ENCODE results near the gene CTNNA3.

CTNNA3 gene

DNA sequence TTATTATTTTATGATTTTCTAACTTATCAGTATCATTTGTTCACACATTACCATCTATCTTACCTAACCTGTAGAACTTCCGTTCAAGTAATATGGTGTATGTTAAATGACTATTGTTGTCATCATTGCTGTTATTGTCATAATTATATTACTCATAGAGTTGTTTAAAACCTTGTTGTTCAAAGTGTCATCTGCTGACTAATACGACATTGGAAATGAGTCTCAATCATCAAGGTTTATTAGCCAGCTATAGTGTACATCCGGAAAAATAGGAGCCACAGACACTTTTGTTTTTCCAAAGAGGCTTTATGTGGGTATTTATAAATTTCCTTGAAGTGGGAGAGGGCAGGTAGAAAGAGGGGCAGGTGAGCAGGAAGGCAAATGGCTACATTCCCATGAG, 1157.1 kb downstream of the CTNNA3 start:
- DNase-seq (ENCODE audit: low read depth) = no peak

DNA sequence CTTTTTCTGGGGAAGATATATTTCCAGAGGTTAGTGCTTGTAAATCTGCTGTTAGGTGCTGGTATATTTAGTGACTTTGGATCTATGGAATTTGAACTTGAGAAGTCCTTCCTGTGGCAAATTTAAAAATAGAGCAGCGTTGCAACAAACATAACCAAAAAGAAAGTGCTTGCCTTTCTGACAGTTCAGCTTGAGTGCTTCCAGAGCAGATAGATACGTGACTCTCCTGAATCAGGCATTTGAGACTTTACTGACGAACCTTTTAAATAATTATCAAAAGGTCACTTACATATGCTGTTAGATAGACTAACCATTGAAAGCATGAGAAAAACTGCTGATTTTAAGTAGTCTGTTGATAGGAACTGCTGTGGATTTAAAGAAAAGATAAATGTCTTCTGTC, 1157.6 kb downstream of the CTNNA3 start:
- DNase-seq (ENCODE audit: low read depth) = no peak

DNA sequence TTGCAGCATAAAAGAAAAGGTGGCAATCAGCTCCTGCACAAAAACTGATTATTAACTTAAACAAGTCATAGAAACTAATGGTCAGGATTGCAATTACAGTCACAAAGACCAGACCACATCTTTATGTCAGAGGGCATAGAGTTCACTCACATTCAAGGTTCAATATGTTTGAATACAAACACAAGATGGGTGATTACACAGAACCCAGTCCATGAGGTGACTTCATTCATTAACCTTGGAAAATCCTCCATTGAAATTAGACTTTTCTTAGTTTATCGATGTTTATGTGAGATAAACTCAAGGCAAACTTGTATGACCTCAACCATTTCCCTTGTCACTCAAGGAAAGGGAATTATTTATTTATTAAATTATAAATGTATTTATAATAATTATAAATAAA, 1158.8 kb downstream of the CTNNA3 start:
- no peak for DNase-seq (ENCODE audit: low read depth)

DNA sequence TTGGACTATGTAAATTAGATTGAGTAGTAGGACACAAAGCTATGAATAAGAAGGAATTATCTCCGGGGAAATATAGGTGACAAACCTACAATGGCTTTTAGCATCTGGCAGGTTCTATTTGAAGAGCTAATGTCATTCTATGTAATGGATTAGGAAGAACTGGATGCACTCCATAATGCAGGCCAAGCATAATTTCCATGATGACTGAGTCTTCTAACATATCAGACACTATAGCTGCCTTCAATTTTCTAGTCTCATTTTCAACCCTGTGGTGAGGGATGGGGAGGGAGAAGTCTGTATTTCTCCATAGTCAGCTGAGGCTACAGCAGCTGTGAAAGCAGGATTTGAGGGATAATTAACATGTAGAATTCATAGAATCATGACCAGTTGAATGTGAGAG, 1160.6 kb downstream of the CTNNA3 start:
- no peak for DNase-seq (ENCODE audit: low read depth)

DNA sequence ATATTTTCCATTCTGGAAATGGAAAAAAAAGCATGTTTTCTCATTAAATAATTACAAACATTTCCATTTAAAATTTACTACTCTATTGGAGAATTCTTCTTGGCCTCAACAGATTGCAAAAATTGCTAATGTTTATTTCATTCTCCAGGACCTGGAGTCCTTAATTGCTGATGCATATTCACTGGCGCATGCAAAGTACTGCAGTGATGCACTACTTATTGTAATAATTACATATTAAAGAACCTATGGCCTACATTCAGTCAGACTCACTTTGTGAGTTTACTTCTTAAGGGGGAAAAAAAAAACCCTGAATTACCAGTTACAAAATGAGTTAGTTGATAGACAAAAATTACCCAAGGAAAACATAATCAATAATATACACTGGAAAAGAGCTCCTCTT, 1161.1 kb downstream of the CTNNA3 start:
- no peak for DNase-seq (ENCODE audit: low read depth)

DNA sequence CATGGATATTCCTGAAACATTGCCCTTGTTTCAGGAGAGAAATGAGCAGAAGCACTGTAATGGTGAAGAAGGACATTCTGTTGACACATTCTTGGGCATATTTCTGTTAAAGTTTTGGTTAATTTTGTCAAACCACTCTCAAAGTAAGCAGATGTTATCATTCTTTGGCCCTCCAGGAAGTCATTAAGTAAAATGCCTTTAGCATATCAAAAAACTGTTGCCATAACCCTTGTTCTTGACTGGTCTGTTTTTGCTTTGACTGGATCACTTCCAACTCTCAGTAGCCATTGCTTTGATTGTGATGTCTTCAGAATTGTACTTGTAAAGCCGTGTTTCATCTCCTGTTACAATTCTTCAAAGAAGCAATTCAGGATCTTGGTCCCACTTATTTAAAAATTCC, 1174.5 kb downstream of the CTNNA3 start:
- peak; percentile 4 for DNase-seq (ENCODE audit: low read depth)

DNA sequence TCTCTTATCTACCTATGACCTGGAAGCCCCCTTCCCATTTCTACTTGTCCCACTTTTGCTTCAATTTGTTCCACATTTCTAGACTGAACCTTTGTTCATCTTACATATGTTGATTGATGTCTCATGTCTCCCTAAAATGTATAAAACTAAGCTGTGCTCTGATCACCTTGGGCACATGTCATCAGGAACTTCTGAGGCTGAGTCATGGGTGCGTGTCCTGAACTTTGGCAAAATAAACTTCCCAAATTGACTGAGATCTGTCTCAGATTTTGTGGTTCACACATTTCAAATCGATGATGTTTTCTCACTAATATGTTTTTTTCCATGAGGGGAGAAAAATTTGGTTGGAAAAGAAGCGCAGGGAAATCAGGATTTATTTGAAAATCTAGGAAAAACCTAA, 1176.4 kb downstream of the CTNNA3 start:
- DNase-seq (ENCODE audit: low read depth) = no peak

DNA sequence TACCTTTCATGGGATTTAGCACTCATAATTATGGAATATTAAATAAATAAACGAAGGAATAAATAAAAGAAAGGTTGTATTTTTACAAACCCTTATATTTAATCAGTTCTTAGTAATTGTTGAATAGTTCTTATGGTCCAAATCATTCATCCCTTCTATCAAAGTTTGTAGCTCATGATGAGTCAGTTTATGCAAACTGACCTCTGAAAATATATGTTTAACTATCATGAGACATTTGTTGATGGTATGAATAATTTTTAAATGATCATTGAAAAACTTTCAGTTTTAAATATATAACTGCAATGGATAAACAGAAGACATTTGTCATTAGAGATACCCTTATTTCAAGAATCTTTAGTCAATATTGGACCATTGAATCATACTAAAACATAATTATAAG, 1181.3 kb downstream of the CTNNA3 start:
- no peak for DNase-seq (ENCODE audit: low read depth)

DNA sequence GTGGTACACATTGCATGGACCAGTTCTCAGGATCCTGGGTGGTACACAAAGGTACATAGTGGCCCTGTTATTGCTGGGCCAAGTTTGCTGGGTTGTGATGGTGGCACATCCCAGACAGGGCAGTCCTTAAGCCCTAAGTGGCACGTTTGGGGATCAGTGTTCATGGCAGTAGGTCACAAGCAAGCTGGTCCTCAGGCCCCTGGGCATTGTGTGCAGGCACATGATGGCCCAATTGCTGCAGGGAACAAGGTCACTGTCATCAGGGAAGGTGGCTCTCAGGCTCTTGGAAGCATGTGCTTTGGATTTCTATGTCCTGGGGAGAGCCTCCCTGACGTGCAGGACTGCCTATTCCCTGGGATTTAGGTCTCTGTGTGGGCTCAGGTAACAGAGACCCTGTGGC, 1182.5 kb downstream of the CTNNA3 start:
- DNase-seq (ENCODE audit: low read depth) = no peak

DNA sequence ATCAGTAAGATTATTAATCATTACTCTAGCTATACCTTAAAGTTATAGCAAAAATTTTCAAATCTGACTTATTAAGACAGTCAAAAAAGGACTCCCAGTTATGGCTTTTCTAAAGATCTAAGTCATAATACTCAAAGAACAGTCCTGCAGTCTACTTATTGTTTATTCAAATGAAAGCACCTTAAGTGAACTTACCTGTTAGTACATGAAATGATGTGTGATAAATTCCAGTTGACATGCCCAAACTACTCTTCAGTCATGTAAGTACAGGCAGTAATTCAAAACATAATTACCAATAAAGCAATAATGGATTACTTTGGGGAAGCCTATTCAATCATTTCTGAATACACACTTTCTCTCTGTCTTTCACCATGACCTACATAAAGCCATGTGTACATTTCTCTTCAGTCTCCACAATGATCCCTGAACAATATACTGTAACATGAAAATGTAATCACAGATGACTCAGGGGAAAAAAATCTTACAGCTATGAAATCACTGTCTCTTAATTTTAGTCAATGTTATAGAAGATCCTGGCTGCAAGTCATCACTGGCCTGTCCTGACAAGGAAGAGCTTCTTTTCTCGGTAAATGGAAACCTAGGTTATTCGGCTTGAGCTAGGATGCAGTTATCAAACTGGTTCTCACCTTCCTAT, 1190.9 kb downstream of the CTNNA3 start:
- peak; percentile 9 for DNase-seq (ENCODE audit: low read depth)

DNA sequence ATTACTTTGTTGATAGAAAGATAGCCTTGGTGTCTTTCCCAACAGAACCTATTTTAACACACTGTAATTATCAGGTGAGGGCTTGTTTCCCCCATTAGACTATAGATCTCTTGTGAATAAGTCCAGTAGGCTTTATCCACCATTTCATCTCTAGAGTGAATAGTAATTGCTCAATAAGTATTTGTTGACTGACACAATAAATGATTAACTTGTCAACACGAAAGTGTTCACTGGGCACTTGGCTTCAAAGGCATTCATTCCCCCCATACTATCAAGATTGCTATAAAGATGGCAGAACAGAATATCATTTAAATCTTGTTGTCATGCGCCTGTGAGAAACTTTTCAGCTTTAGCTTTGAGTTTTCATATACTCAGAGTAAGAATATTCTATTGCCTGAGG, 1194.6 kb downstream of the CTNNA3 start:
- no peak for DNase-seq (ENCODE audit: low read depth)

DNA sequence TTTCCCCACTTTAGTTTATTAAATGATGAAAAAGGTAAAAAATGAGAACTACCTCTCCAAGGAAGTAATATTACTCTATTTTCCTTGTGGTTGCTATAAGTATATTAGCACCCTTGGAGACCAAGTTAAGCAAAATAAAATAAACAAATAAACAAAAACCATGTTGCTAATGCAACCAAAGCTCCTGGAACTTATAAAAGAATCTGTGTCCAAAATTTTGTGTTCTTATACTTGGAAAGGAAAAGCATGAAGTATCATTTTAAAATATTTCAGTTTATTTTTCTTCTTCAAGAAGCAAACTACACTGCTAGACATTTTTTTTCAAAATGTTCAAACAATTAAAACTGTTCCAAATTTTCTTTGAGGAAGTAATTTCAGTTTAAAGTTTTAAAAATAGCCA, 1212.0 kb downstream of the CTNNA3 start:
- DNase-seq (ENCODE audit: low read depth) = no peak

DNA sequence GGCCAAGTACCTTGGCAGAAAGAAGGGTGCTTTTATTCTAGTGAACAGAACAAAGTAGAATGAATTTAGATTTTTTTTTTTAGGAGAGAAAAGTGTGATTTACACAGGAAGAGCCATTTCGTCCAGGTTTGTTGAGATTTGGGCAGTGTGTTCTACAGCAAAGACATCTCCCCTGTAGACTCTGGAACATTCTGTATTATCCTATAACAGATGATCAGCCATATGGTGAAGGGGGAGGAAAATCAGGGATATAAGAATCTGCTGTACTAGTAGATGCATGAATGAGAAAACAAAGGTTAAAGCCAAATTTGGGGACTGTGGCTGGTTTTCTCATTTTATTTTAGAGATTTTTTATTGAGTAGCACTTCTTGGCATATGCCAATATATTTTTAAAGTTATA, 1223.8 kb downstream of the CTNNA3 start:
- DNase-seq (ENCODE audit: low read depth) = no peak

DNA sequence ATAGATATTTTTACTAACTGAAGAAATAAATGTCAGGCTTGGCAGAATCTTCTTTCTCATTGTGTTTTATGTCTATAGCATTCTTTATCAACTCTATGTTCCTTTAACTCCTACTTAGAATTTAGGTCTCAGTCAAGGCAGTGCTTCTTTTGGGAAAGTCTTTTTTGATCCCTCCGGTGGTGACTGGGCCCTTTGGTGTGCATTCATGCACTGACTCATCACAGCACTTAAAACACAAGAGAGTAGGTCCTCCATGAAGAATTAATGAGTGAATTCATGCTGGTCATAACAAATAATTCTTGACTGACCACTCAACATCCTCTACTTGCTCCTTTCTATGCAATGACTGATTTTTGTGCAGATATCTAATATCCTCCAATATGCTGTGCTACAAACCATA, 1229.0 kb downstream of the CTNNA3 start:
- DNase-seq (ENCODE audit: low read depth) = no peak

DNA sequence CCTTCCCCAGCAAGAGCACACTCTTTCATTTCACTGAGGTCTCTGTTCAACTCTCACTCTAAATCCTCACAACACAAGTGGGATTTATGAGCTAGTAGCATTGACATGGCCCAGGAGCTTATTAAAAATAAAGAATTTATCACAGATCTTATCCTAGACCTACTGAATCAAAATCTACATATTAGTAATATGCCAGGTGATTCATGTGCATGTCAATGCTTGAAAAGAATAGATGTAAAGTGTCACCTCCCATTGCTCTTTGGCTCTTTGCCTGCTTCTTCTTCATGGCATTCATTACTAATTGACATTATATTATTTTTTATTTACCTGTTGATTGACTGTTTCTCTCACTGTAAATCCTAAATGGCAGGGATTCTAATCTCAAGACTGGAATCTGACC, 1229.4 kb downstream of the CTNNA3 start:
- DNase-seq (ENCODE audit: low read depth) = no peak

DNA sequence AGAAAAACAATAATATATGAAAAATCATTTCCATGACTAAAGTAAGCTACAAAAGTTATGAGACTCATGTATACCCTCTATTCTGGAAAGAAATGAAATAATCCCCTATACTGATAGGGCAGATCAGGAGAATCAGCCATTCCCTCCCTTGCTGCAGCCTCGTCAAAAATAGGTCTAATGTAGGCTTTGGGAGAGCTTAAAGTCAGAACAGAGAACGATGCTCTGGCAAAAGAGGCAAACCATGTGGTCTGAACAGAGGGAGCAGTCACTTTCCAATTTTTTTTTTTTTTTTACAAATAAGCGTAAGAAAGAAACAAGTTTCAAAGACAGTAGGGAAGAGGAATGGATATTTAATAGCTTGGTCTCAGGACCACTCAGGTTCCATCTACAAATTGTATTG, 1232.4 kb downstream of the CTNNA3 start:
- no peak for DNase-seq (ENCODE audit: low read depth)

DNA sequence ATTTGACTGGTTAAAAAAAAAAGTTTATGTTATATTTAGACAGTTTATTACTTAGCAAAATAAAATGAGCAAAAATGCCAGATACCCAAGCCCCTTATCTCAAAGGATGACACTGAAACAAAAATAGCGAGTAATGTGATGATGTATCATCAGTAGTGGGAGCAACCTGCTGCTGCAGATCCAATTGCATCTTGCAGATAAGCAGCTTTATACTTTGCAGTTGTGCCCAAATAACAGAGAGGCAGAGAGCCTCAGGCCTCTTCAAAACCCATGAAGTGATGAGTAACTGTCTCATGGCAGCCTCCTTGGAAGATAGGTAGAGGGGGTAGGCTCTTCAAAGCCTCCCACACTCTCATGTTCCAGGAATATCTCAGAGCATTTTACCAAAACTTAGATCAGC, 1238.4 kb downstream of the CTNNA3 start:
- no peak for DNase-seq (ENCODE audit: low read depth)

DNA sequence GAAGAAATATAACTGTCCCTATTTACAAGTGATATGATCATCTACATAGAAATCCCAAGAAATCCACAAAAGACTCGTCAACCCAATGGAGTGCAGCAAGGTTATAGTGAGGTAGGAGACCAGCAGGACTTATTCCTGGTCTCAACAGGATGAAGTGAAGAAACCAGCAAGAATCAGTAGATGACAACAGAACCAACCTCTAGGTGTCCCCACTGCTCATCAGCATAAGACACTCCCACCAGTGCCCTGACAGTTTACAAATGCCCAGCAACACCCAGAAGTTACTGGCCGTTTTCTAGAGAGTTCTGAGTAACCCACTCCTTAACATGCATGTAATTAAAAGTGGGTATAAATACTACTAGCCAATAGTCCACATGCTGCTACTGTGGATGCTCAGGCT, 1240.7 kb downstream of the CTNNA3 start:
- DNase-seq (ENCODE audit: low read depth) = peak; percentile 16

DNA sequence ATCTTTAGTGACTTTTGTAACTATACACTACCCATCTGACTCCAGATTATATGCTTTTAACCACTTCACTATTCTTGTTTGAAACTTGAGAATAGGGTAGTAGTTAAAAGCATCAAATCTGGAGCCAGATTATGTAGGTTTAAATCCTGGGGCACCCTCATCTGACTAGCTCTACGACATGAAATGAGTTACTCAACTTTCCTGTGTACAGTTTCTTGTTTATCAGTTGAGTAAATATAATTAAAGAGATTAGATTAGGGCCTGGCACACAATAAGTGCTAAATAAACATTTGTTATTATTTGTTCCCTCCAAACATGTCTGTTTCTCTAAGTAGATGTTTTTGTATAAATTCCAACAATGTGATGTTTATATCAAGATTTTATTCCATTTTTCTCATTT, 1255.4 kb downstream of the CTNNA3 start:
- DNase-seq (ENCODE audit: low read depth) = no peak

DNA sequence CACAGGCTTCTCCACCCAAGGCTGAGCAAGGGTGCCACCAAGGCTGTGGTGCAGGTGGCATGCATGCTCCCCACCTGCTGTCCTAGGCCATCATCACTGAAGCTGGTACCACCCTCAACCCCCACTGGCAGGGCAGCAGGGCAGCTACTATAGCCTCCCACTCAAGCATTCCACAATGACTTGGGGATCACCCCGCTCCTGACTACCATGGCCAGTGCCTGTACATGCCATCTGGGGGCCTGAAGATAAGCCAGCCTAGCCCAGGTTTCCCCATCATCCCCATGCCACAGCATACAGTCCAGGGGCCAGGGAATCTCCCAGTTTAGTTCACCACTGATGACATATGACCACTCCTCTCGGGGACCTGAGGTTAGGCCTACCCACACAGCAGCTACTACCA, 1281.1 kb downstream of the CTNNA3 start:
- DNase-seq (ENCODE audit: low read depth) = no peak

DNA sequence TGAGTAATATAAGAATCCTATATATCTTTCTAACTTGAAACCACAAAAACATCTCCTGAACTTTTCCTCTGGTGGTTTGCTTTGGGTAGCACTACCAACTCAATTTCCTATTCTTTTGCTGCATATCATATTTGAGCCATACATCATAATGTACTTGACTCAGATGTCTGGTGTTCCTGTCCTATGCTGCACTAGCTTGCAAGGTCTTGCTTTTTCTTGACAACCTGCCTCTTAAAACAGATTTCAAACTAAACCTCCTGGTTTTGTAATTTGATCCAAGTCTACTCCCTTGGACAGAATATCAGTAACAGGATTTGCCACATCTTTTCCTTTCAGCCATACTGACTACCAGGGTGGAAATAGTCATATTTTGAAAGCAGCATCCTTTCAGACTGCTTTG, 1290.4 kb downstream of the CTNNA3 start:
- DNase-seq (ENCODE audit: low read depth) = no peak

DNA sequence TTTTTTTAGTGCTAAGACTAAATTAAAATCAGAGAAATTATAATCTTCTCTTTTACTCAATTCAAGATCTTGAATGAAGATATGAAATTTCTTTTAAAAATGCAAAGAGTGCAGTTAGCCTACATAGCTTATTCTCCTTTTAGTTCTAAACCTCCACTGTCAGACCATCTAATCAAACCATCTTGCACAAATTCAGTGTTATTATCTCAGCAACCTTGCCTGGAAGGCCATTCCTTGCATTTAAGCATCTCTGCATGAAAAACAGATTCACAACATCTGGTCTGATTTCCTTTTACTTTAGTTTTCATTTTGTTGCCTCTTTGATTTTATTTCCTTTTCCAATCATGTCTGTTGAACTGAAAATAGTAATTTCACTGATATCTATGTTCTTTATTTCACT, 1297.3 kb downstream of the CTNNA3 start:
- no peak for DNase-seq (ENCODE audit: low read depth)

DNA sequence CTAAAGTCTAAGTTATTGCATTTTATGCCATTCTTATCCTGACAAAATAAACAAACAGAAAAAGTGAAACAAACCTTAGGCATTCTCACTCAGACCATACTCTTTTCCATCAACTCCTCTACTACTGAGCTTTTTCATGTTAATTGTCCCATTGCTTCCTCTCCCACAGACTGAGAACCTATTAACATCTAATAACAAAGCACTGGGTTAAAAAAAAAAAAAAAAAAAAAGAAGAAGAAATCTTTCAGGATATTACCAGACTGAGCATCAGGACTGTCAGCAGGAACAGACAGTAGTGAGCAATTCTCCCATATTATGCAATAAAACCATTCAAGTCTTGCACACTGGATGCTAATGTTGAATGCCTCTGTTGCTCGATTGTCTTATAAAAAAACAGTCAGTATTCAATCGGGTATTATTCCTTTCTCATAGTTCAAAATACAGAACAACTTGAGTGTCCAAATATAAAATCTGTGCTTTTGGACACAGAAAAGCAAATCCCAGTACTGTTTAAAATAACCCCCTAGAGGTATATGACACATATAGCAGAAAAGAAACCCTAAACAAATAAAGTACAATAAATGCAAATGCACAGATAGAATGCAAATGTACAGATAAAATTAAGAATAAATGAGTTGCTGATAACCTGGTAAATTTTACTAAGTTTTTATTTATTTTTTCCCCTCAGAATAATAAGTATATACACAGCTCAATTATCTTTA, 1301.5 kb downstream of the CTNNA3 start:
- DNase-seq (ENCODE audit: low read depth) = no peak

DNA sequence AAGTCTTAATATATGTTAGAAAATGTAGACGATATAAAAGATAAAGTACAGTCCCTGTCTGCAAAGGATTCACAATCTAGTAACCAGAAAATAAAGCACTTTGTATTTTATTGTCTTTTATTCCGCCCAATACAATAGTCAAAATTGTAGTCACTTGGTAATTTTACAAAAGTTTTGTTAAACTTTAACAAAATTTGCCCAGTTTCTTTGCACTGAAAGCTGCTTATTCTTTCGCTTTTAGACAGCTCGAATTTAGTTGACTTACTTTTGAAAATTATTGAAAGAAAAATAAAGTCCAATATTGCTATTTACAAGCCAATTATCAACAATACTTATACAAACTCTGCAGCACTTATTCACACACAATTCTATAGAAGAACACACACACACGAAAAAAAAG, 1305.1 kb downstream of the CTNNA3 start:
- DNase-seq (ENCODE audit: low read depth) = no peak

All from iris pigment epithelial cell (primary cell).